Mucosa of descending colon (tissue), 3 donors: ENCODE measurements around the gene STAC3. TPM values are rescaled to one million over a fixed set of nuclear protein-coding genes. Genes with fewer than 3 reads are reported as not detected.

Experiments
- ATAC-seq: fragments of 200-7000 bp; cut with Tn5 transposase; one replicate; pipeline ENCODE4 v1.9.1; 2020; ENCODE audit warnings: mild to moderate bottlenecking, moderate library complexity
- DNase-seq, 3 donors: peaks; one replicate each; pipeline ENCODE4 v3.0.0-alpha.2; 2020
- H3K36me3 ChIP-seq: fragments of 200-600 bp; one replicate; pipeline ENCODE4 v1.8.0; 2021; ENCODE audit warnings: low read depth, mild to moderate bottlenecking
- H3K4me1 ChIP-seq: fragments of 200-600 bp; one replicate; pipeline ENCODE4 v1.8.0; 2021; ENCODE audit warnings: low read depth, mild to moderate bottlenecking
- H3K4me3 ChIP-seq: fragments of 200-600 bp; one replicate; pipeline ENCODE4 v1.8.0; 2021; ENCODE audit warnings: mild to moderate bottlenecking
- H3K9me3 ChIP-seq: fragments of 200-600 bp; one replicate; pipeline ENCODE4 v1.8.0; 2021; ENCODE audit warnings: mild to moderate bottlenecking
- intact Hi-C, 2 donors: fragments of 100-400 bp; cut with DNase I in 1 of 2; cut with micrococcal nuclease in 1 of 2; formaldehyde crosslinking; loops; one replicate each; pipeline versions ENCODE4 v1.11.0 to v1.11.1; 2022; cut with DNase I, micrococcal nuclease
- total RNA-seq, 3 donors: library from RNA; stranded (reverse); fragmentation: NEBNext Ultra II Directional in 2 of 3; extraction: Animal tissue kit (Norgen Biotek cat#: 25700) in 2 of 3; gene quantifications; one replicate each; pipeline versions ENCODE4 v1.2.1 to v1.2.4, GENCODE V29; 2021 to 2023
- TF ChIP-seq, protein P1 (sequence below): fragments of 200-600 bp; IDR thresholded peaks from one replicate; pipeline ENCODE4 v1.8.0; 2022; ENCODE audit warnings: antibody characterized with exemption, mild to moderate bottlenecking
- donor health status: DM: no; HTN: no; CAD: no; lungs with moderate emphysema.
- donor health status: DM: no; HTN: no; CAD: no.
- donor health status: DM: no; HTN: yes; CAD: no.

STAC3 gene
- total RNA-seq, 3 donors from 2014 or later, result 2.4 to 4.3 (median 3.3) TPM

DNA sequence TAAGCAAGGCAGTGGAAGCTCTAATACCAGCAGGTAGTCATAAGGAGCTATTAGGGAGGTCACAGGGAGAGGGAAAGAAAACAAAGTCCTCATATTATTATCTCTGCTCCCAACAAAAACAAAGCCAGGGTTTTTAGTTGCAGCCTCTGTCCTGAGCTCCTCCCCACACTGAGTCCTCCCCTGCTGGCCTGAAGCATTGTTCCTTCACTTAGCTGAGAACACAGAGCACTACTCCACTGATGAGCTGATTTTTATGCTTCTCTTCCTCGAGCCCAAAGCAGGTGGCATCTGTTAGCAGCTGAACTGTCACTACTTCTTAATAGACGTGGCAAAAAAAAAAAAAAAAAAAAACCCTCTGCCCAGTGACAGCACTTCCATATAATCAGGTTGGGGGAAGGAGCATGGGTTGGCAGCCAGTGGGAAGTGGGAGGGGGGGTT lies 10.5 kb upstream of the STAC3 start:
- intact Hi-C loops, result loop anchor here in 1 of 2 donors (10.0 kb wide), 1 partner anchor 193 kb away; the partner anchor contains the start of genes GLI1 and INHBE
- DNase-seq (no peak), ATAC-seq (no peak)
- H3K4me1 ChIP-seq, result no peaks in the 10 kb centered on the region
- no peaks in the 10 kb centered on the region for H3K36me3 ChIP-seq
- H3K9me3 ChIP-seq, result no peaks in the 10 kb centered on the region
- TF ChIP-seq, protein P1, sequence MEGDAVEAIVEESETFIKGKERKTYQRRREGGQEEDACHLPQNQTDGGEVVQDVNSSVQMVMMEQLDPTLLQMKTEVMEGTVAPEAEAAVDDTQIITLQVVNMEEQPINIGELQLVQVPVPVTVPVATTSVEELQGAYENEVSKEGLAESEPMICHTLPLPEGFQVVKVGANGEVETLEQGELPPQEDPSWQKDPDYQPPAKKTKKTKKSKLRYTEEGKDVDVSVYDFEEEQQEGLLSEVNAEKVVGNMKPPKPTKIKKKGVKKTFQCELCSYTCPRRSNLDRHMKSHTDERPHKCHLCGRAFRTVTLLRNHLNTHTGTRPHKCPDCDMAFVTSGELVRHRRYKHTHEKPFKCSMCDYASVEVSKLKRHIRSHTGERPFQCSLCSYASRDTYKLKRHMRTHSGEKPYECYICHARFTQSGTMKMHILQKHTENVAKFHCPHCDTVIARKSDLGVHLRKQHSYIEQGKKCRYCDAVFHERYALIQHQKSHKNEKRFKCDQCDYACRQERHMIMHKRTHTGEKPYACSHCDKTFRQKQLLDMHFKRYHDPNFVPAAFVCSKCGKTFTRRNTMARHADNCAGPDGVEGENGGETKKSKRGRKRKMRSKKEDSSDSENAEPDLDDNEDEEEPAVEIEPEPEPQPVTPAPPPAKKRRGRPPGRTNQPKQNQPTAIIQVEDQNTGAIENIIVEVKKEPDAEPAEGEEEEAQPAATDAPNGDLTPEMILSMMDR, result no peak
- no peak overlapping the region for H3K4me3 ChIP-seq

DNA sequence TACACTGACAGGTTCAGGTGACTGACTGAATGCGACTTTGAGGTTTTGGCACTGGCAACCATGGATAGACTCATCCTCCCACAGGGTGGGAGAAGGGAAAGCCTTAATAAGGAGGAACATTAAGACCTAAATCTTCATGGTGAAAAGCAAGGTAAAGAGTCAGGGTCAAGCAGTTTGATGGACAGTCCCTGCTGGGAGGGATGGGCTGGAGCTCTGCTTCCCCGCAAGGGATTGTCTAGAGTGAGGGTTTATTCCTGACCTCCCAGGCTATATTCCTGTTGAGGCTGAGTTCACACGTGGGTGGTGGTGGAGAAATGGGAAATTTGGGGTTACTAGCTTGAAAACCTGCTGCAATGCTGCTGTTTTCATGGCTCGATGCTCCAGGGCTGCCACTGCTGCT lies 9.4 kb upstream of the STAC3 start:
- no peak for DNase-seq
- no peak for ATAC-seq
- TF ChIP-seq, protein P1, result no peak
- intact Hi-C loops, result loop anchor here in 1 of 2 donors (10.0 kb wide), 1 partner anchor 194 kb away; the partner anchor contains the start of genes GLI1 and INHBE
- Histone ChIP-seq H3K4me3 (no peak overlapping the region), H3K36me3 (no peaks in the 10 kb centered on the region), H3K9me3 (no peaks in the 10 kb centered on the region), H3K4me1 (no peaks in the 10 kb centered on the region)

DNA sequence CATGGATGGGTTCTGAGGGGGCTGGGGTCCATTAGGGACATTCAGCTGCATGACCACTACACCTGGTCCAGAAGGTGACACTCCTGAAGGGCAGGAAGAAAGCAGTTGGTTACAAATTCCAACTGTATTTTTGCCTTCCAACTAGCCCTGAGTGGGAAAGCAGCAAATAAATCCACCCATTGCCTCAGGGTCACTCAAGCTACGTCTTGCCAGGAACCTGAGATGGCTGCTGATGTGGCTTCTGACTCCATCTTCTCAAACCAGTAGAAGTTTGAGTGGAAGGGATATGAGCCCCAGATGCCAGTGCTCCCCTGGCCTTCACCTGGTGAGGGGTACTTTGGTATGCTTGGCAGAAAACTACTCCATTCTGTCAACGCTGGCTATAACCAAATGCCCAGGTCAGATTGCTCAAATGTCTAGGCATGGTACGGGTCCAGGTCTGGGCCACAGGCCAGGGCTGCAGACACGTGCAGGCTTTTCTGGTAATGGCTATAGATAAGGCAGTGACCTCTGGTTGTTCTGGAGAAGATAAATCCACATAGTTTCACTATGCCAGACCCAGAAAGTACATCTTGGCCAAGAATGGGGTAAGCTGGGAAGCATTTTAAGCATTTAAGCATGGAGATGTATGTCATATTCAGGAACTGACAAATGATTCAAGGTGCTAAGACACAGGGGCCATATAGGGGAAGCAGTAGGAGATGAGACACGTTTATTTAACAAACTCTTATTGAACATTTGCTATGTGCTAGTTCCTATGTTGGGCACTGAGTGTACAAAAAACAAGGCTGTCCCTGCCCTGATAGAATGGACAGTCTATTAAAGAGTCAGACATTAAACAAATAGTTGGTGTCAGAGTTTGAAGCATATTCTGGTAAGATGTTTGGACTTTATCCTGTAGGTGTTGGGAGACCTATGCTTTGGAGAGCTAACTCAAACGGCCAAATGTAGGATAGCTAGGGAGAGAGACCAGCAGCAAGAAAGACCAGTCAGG lies 8.3 kb upstream of the STAC3 start:
- Histone ChIP-seq H3K36me3 (no peaks in the 10 kb centered on the region), H3K4me1 (no peaks in the 10 kb centered on the region), H3K4me3 (no peak overlapping the region), H3K9me3 (no peaks in the 10 kb centered on the region)
- intact Hi-C loops, result no loop called here
- TF ChIP-seq, protein P1, result no peak
- DNase-seq (no peak), ATAC-seq (no peak)

DNA sequence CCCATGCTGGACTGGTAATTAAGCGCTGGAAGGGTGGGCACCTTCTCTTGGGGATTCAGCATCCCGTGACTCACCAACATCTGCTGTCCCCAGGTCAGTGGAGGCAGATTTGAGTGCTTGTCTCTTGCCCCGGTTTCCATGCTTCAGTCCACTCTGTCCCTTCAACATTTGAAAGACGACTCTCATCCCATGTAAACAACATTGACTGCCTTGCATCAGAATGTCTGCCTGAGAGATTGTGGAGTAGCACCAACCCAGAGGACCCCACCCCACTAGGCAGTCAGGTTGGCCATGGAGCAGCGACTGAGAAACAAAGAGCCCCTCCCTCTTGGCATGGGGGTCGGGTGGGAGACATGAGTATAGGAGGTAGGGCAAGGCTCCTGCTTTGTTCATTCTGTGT lies 4.9 kb upstream of the STAC3 start:
- H3K4me3 ChIP-seq, result no peak overlapping the region
- no peaks in the 10 kb centered on the region for H3K4me1 ChIP-seq
- TF ChIP-seq, protein P1, result no peak
- ATAC-seq (no peak), DNase-seq (no peak)
- intact Hi-C loops, result no loop called here
- H3K9me3 ChIP-seq, result no peaks in the 10 kb centered on the region
- no peaks in the 10 kb centered on the region for H3K36me3 ChIP-seq

DNA sequence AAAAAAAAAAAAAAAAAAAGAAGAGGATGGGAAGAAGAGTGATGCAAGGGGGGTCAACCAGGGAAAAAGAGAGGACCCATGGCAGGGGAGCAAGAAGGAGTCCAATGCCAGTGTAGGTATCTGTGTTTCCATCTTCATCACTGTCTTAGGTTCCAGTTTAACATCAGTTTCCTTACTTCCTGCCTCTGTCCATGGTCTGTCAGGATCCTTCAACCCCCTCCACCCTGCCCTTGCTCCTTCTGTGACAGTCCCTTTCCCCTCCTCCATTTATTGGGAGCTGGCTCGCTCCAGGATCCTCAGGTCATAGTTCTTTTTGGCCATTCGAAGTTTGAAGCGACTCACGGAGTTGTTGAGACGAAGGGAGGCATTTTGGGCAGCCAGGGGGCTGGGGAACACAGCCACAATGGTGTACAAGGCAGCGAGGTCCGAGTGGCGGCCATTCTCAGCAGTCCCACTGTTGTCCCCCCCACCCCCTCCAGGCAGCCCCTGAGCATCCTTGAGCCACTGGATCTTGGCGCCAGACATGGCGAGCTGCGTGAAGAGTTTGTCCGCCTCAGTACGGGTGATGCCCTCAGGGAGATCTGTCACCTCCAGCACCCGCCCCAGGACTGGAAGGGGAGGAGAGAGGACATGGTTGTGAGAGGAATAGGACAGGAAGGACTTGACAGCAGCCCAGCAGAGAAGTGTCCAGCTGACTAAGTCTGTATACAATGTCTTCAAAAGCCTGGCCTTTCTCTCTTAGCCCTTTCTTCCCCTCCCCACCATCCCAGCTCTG lies 3.7 kb upstream of the STAC3 start:
- Histone ChIP-seq H3K4me1 (no peaks in the 10 kb centered on the region), H3K9me3 (no peaks in the 10 kb centered on the region), H3K4me3 (no peak overlapping the region), H3K36me3 (no peaks in the 10 kb centered on the region)
- DNase-seq, result no peak
- intact Hi-C loops, result no loop called here
- TF ChIP-seq, protein P1, result no peak
- ATAC-seq, result no peak
